ENCODE data around the gene KLHL29.

DNA sequence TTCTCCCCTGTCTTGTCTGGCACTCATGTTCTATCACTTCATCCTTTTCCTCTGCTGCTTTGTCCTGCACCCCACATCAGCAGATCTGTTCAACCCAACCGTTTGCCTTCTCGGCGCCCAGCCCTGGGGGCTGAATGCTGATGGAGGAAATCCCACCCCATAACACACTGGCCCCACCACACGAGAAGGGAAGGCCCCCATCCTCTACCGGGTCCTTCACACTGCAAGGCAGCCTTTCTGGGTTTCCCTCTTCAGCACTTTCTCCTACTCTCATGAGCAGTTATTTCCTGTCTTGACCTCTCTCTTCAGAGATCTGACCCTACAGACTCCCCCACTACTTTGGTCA lies 314.6 kb downstream of the KLHL29 start:
- TF ChIP-seq, protein P1, sequence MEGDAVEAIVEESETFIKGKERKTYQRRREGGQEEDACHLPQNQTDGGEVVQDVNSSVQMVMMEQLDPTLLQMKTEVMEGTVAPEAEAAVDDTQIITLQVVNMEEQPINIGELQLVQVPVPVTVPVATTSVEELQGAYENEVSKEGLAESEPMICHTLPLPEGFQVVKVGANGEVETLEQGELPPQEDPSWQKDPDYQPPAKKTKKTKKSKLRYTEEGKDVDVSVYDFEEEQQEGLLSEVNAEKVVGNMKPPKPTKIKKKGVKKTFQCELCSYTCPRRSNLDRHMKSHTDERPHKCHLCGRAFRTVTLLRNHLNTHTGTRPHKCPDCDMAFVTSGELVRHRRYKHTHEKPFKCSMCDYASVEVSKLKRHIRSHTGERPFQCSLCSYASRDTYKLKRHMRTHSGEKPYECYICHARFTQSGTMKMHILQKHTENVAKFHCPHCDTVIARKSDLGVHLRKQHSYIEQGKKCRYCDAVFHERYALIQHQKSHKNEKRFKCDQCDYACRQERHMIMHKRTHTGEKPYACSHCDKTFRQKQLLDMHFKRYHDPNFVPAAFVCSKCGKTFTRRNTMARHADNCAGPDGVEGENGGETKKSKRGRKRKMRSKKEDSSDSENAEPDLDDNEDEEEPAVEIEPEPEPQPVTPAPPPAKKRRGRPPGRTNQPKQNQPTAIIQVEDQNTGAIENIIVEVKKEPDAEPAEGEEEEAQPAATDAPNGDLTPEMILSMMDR (IDR thresholded peaks at IDR 0.05; ENCODE audit: low read depth, low read length, poor library complexity, severe bottlenecking), result no peak
- TF ChIP-seq EZH2phosphoT487 (IDR thresholded peaks at IDR 0.05; ENCODE audit: borderline replicate concordance, low read length), result no peak
